ENCODE measurements around the gene TEAD4.

Gene TEAD4

GRCh38 chr12:2973566-2973965 lies 14.4 kb downstream of the TEAD4 start:
- Histone ChIP-seq H3K9me3 (ENCODE audit: control insufficient read depth, insufficient read depth, low read length) (no peaks in the 10 kb centered on the region), H3K4me1 (ENCODE audit: insufficient read depth, low read length) (peaks cover 29% of the 10 kb centered on the region), H3K9ac (ENCODE audit: low read depth, low read length) (no peak overlapping the region), H3K36me3 (ENCODE audit: insufficient read depth, low read length) (peaks cover 14% of the 10 kb centered on the region)

- no peak overlapping the region for H3K9ac ChIP-seq (ENCODE audit: low read depth, low read length)
- no peaks in the 10 kb centered on the region for H3K9me3 ChIP-seq (ENCODE audit: control insufficient read depth, insufficient read depth, low read length)
- H3K4me1 ChIP-seq (ENCODE audit: insufficient read depth, low read length): peaks cover 29% of the 10 kb centered on the region
- H3K36me3 ChIP-seq (ENCODE audit: insufficient read depth, low read length): peaks cover 11% of the 10 kb centered on the region
Measured at GRCh38 chr12:2974560-2974971, 15.4 kb downstream of the TEAD4 start.

- Histone ChIP-seq H3K9me3 (ENCODE audit: control insufficient read depth, insufficient read depth, low read length) (no peaks in the 10 kb centered on the region), H3K4me1 (ENCODE audit: insufficient read depth, low read length) (peaks cover 29% of the 10 kb centered on the region), H3K9ac (ENCODE audit: low read depth, low read length) (no peak overlapping the region), H3K36me3 (ENCODE audit: insufficient read depth, low read length) (peaks cover 7% of the 10 kb centered on the region)
Measured at GRCh38 chr12:2976581-2976996, 17.4 kb downstream of the TEAD4 start.

- Histone ChIP-seq H3K9me3 (ENCODE audit: control insufficient read depth, insufficient read depth, low read length) (no peaks in the 10 kb centered on the region), H3K9ac (ENCODE audit: low read depth, low read length) (no peak overlapping the region)
Measured at GRCh38 chr12:2977776-2978175, 18.6 kb downstream of the TEAD4 start.

GRCh38 chr12:2979806-2980205 lies 20.6 kb downstream of the TEAD4 start:
- H3K9me3 ChIP-seq (ENCODE audit: control insufficient read depth, insufficient read depth, low read length): no peaks in the 10 kb centered on the region
- peaks cover 18% of the 10 kb centered on the region for H3K4me1 ChIP-seq (ENCODE audit: insufficient read depth, low read length)
- peaks cover 7% of the 10 kb centered on the region; the same call in 1 of the 2 replicates for H3K36me3 ChIP-seq (ENCODE audit: insufficient read depth, low read length)
- H3K9ac ChIP-seq (ENCODE audit: low read depth, low read length): no peak overlapping the region

More at GRCh38 chr12:2977776-2978175, 18.6 kb downstream of the TEAD4 start:
- Histone ChIP-seq H3K36me3 (ENCODE audit: insufficient read depth, low read length) (peaks cover 1% of the 10 kb centered on the region; the same call in 1 of the 2 replicates), H3K4me1 (ENCODE audit: insufficient read depth, low read length) (peaks cover 29% of the 10 kb centered on the region)

- Histone ChIP-seq H3K9me3 (ENCODE audit: control insufficient read depth, insufficient read depth, low read length) (no peaks in the 10 kb centered on the region), H3K9ac (ENCODE audit: low read depth, low read length) (no peak overlapping the region), H3K4me1 (ENCODE audit: insufficient read depth, low read length) (peaks cover 16% of the 10 kb centered on the region), H3K36me3 (ENCODE audit: insufficient read depth, low read length) (peaks cover 7% of the 10 kb centered on the region; the same call in 1 of the 2 replicates)
Measured at GRCh38 chr12:2980630-2981029, 21.4 kb downstream of the TEAD4 start.

GRCh38 chr12:2982361-2982760 lies 23.2 kb downstream of the TEAD4 start:
- no peaks in the 10 kb centered on the region for H3K9me3 ChIP-seq (ENCODE audit: control insufficient read depth, insufficient read depth, low read length)
- peaks cover 7% of the 10 kb centered on the region; the same call in 1 of the 2 replicates for H3K36me3 ChIP-seq (ENCODE audit: insufficient read depth, low read length)
- H3K4me1 ChIP-seq (ENCODE audit: insufficient read depth, low read length): peaks cover 1% of the 10 kb centered on the region
- H3K9ac ChIP-seq (ENCODE audit: low read depth, low read length): no peak overlapping the region

GRCh38 chr12:2984249-2984648 lies 25.1 kb downstream of the TEAD4 start:
- Histone ChIP-seq H3K4me1 (ENCODE audit: insufficient read depth, low read length) (no peaks in the 10 kb centered on the region), H3K9me3 (ENCODE audit: control insufficient read depth, insufficient read depth, low read length) (peaks cover 6% of the 10 kb centered on the region; the same call in 1 of the 2 replicates), H3K9ac (ENCODE audit: low read depth, low read length) (no peak overlapping the region), H3K36me3 (ENCODE audit: insufficient read depth, low read length) (peaks cover 7% of the 10 kb centered on the region; the same call in 1 of the 2 replicates)

- peaks cover 6% of the 10 kb centered on the region for H3K9me3 ChIP-seq (ENCODE audit: control insufficient read depth, insufficient read depth, low read length)
- peaks cover 7% of the 10 kb centered on the region; the same call in 1 of the 2 replicates for H3K36me3 ChIP-seq (ENCODE audit: insufficient read depth, low read length)
- no peaks in the 10 kb centered on the region for H3K4me1 ChIP-seq (ENCODE audit: insufficient read depth, low read length)
- no peak overlapping the region for H3K9ac ChIP-seq (ENCODE audit: low read depth, low read length)
Measured at GRCh38 chr12:2984698-2985097, 25.5 kb downstream of the TEAD4 start.

- Histone ChIP-seq H3K9me3 (ENCODE audit: control insufficient read depth, insufficient read depth, low read length) (peaks cover 8% of the 10 kb centered on the region), H3K36me3 (ENCODE audit: insufficient read depth, low read length) (peaks cover 7% of the 10 kb centered on the region; the same call in 1 of the 2 replicates), H3K4me1 (ENCODE audit: insufficient read depth, low read length) (no peaks in the 10 kb centered on the region), H3K9ac (ENCODE audit: low read depth, low read length) (no peak overlapping the region)
Measured at GRCh38 chr12:2986876-2987275, 27.7 kb downstream of the TEAD4 start.

GRCh38 chr12:2988494-2988893 lies 29.3 kb downstream of the TEAD4 start:
- H3K9ac ChIP-seq (ENCODE audit: low read depth, low read length): no peak overlapping the region
- H3K36me3 ChIP-seq (ENCODE audit: insufficient read depth, low read length): peaks cover 7% of the 10 kb centered on the region; the same call in 1 of the 2 replicates
- no peaks in the 10 kb centered on the region for H3K4me1 ChIP-seq (ENCODE audit: insufficient read depth, low read length)
- peaks cover 8% of the 10 kb centered on the region for H3K9me3 ChIP-seq (ENCODE audit: control insufficient read depth, insufficient read depth, low read length)

- peaks cover 8% of the 10 kb centered on the region for H3K9me3 ChIP-seq (ENCODE audit: control insufficient read depth, insufficient read depth, low read length)
- H3K9ac ChIP-seq (ENCODE audit: low read depth, low read length): no peak overlapping the region
- H3K36me3 ChIP-seq (ENCODE audit: insufficient read depth, low read length): peaks cover 3% of the 10 kb centered on the region
Measured at GRCh38 chr12:2992724-2993123, 33.5 kb downstream of the TEAD4 start.

GRCh38 chr12:2997989-2998670 lies 38.9 kb downstream of the TEAD4 start:
- no peak overlapping the region for H3K9ac ChIP-seq (ENCODE audit: low read depth, low read length)
- peaks cover 6% of the 10 kb centered on the region for H3K36me3 ChIP-seq (ENCODE audit: insufficient read depth, low read length)
- peaks cover 34% of the 10 kb centered on the region for H3K4me1 ChIP-seq (ENCODE audit: insufficient read depth, low read length)
- H3K9me3 ChIP-seq (ENCODE audit: control insufficient read depth, insufficient read depth, low read length): no peaks in the 10 kb centered on the region

More at GRCh38 chr12:2992724-2993123, 33.5 kb downstream of the TEAD4 start:
- no peaks in the 10 kb centered on the region for H3K4me1 ChIP-seq (ENCODE audit: insufficient read depth, low read length)

- no peak overlapping the region for H3K9ac ChIP-seq (ENCODE audit: low read depth, low read length)
- H3K4me1 ChIP-seq (ENCODE audit: insufficient read depth, low read length): peaks cover 37% of the 10 kb centered on the region
- H3K9me3 ChIP-seq (ENCODE audit: control insufficient read depth, insufficient read depth, low read length): no peaks in the 10 kb centered on the region
- peaks cover 6% of the 10 kb centered on the region for H3K36me3 ChIP-seq (ENCODE audit: insufficient read depth, low read length)
Measured at GRCh38 chr12:2998789-2999264, 39.6 kb downstream of the TEAD4 start.

- Histone ChIP-seq H3K9me3 (ENCODE audit: control insufficient read depth, insufficient read depth, low read length) (no peaks in the 10 kb centered on the region), H3K36me3 (ENCODE audit: insufficient read depth, low read length) (peaks cover 9% of the 10 kb centered on the region), H3K9ac (ENCODE audit: low read depth, low read length) (no peak overlapping the region), H3K4me1 (ENCODE audit: insufficient read depth, low read length) (peaks cover 37% of the 10 kb centered on the region)
Measured at GRCh38 chr12:2999265-2999841, 40.2 kb downstream of the TEAD4 start.
